ENCODE measurements around the gene GALM. TPM values are rescaled to one million over a fixed set of nuclear protein-coding genes. Genes with fewer than 3 reads are reported as not detected.

GALM gene
- total and polyA plus RNA-seq, 10 donors: 5.2 to 22.7 (median 7.6) TPM

DNA sequence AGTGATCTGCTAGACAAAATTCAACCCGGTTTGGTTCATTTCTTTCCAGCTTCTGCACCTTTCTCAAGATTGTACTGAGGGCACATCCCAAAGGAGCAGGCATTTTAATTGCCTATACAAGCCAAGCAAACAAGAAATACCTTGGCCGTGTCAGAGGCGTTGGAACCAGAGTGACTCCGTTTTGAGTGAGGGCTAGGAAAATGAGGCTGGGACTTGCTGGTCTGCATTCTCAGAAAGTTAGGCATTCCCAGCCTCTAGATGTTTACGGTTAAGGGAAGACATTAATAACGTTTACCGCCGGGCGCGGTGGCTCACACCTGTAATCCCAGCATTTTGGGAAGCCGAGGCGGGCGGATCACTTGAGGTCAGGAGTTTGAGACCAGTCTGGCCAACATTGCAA lies 110.6 kb downstream of the GALM start:
- 88 to 94% (median 91%) methylated on average over 13 of the region's 13 CpGs for WGBS, 5 donors
- no peak for DNase-seq
- Histone ChIP-seq H3K27me3 (replicated peaks in 1 of 7) (peaks cover 0 to 33% (median 0%) of the 10 kb centered on the region in 7 donors), H3K9me3 (no peaks in the 10 kb centered on the region), H3K27ac (no peak overlapping the region), H3K4me1 (peaks cover 6 to 31% (median 18%) of the 10 kb centered on the region in 6 donors), H3K36me3 (peaks cover 0 to 19% (median 3%) of the 10 kb centered on the region in 6 donors), H3K4me3 (no peak overlapping the region)
- TF ChIP-seq POLR2AphosphoS5 (IDR thresholded peaks at IDR 0.05) (no peak), POLR2A (IDR thresholded peaks at IDR 0.05) (no peak)
- TF ChIP-seq, protein P1, sequence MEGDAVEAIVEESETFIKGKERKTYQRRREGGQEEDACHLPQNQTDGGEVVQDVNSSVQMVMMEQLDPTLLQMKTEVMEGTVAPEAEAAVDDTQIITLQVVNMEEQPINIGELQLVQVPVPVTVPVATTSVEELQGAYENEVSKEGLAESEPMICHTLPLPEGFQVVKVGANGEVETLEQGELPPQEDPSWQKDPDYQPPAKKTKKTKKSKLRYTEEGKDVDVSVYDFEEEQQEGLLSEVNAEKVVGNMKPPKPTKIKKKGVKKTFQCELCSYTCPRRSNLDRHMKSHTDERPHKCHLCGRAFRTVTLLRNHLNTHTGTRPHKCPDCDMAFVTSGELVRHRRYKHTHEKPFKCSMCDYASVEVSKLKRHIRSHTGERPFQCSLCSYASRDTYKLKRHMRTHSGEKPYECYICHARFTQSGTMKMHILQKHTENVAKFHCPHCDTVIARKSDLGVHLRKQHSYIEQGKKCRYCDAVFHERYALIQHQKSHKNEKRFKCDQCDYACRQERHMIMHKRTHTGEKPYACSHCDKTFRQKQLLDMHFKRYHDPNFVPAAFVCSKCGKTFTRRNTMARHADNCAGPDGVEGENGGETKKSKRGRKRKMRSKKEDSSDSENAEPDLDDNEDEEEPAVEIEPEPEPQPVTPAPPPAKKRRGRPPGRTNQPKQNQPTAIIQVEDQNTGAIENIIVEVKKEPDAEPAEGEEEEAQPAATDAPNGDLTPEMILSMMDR (IDR thresholded peaks at IDR 0.05 in 8 of 11, conservative IDR thresholded peaks at IDR 0.05 in 3 of 11): no peak
- intact Hi-C loops (cut with DNase I; ENCODE audit: low total_unique reads): no loop called here

DNA sequence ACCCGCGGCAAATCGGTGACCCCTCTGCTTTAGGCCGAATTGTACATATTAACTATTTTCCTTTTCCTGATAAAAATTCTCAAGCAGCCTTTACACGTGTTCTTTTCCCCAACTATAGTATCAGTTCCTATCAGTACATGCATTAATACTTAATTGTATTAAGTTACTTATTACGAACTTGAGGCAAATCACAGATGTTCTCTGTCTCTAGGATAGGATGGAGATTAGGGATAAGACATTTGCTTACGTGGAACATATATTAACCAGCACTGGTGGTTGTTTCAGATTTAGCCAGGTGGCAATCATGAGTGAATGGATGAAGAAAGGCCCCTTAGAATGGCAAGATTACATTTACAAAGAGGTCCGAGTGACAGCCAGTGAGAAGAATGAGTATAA lies 112.8 kb downstream of the GALM start:
- Histone ChIP-seq H3K36me3 (peaks cover 0 to 36% (median 10%) of the 10 kb centered on the region in 6 donors), H3K27ac (peak overlapping the region in 6 of 8 donors; percentile 52 to 86 (median 78)), H3K9me3 (no peaks in the 10 kb centered on the region), H3K27me3 (replicated peaks in 1 of 7) (peaks cover 0 to 33% (median 0%) of the 10 kb centered on the region in 7 donors), H3K4me3 (peak overlapping the region; percentile 55 to 92 (median 64)), H3K4me1 (peaks cover 6 to 19% (median 12%) of the 10 kb centered on the region in 6 donors)
- TF ChIP-seq, protein P1 (IDR thresholded peaks at IDR 0.05 in 8 of 11, conservative IDR thresholded peaks at IDR 0.05 in 3 of 11): no peak
- TF ChIP-seq POLR2A (IDR thresholded peaks at IDR 0.05): no peak
- no peak for TF ChIP-seq POLR2AphosphoS5 (IDR thresholded peaks at IDR 0.05)
- intact Hi-C loops (cut with DNase I; ENCODE audit: low total_unique reads): no loop called here
- DNase-seq: no peak
- 15 to 23% (median 17%) methylated on average over 8 of the region's 8 CpGs for WGBS, 5 donors

DNA sequence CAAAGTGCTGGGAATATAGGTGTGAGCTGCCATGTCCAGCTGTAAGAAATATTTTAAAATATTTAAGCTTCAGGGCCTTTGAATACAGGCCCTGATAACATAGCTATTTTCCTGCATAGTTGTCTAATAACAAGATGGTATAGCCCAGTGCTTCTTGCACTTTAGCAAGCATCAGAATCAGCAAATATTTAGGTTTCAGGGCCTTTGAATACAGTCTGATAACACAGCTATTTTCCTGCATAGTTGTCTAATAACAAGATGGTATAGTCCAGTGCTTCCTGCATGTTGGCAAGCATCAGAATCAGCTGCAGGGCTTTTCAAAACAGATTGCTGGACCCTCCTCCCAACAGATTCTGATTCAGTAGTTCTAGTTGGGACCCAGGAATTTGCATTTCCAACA lies 117.7 kb downstream of the GALM start:
- no peaks in the 10 kb centered on the region for H3K9me3 ChIP-seq
- no peak overlapping the region for H3K27ac ChIP-seq
- TF ChIP-seq POLR2A (IDR thresholded peaks at IDR 0.05): no peak
- no peak for TF ChIP-seq POLR2AphosphoS5 (IDR thresholded peaks at IDR 0.05)
- TF ChIP-seq, protein P1 (IDR thresholded peaks at IDR 0.05 in 8 of 11, conservative IDR thresholded peaks at IDR 0.05 in 3 of 11): no peak
- DNase-seq: no peak
- H3K27me3 ChIP-seq (replicated peaks in 1 of 7): no peaks in the 10 kb centered on the region
- H3K4me1 ChIP-seq: peaks cover 6 to 8% (median 7%) of the 10 kb centered on the region in 6 donors
- intact Hi-C loops (cut with DNase I; ENCODE audit: low total_unique reads): no loop called here
- no peak overlapping the region for H3K4me3 ChIP-seq
- H3K36me3 ChIP-seq: peaks cover 0 to 36% (median 10%) of the 10 kb centered on the region in 6 donors

Other genes with a start within 250 kb of the GALM start
- 10 to 100 TPM; 28.6 to 53.4 (median 38.0) TPM for gene HNRNPLL, start 63.2 kb upstream of the GALM start, total RNA-seq
- 1 to 10 TPM; 4.8 to 7.4 (median 5.2) TPM for gene HNRNPLL, start 63.2 kb upstream of the GALM start, polyA plus RNA-seq
- 100 to 1,000 TPM in 6 of 7 donors, 10 to 100 TPM in 1; 94.9 to 160 (median 149) TPM for gene SRSF7, start 85.2 kb downstream of the GALM start, total RNA-seq
- 100 to 1,000 TPM; 151 to 214 (median 198) TPM for gene SRSF7, start 85.2 kb downstream of the GALM start, polyA plus RNA-seq
- 1 to 10 TPM; 6.6 to 10.0 (median 9.3) TPM for gene GEMIN6, start 112.1 kb downstream of the GALM start, total RNA-seq
- 10 to 100 TPM in 2 of 3 donors, 1 to 10 TPM in 1; 9.5 to 16.0 (median 10.4) TPM for gene GEMIN6, start 112.1 kb downstream of the GALM start, polyA plus RNA-seq
- 10 to 100 TPM; 12.5 to 24.0 (median 15.6) TPM for gene DHX57, start 209.8 kb downstream of the GALM start, total RNA-seq
- 1 to 10 TPM; 6.5 to 9.0 (median 7.2) TPM for gene DHX57, start 209.8 kb downstream of the GALM start, polyA plus RNA-seq
- 1 to 10 TPM; 2.4 to 8.3 (median 5.4) TPM for gene MORN2, start 209.9 kb downstream of the GALM start, total RNA-seq
- 10 to 100 TPM in 2 of 3 donors, 1 to 10 TPM in 1; 8.9 to 12.2 (median 10.5) TPM for gene MORN2, start 209.9 kb downstream of the GALM start, polyA plus RNA-seq
- 1 to 10 TPM in 2 of 7 donors, under 1 TPM in 5; 0.22 to 2.0 (median 0.51) TPM for gene ARHGEF33, start 223.8 kb downstream of the GALM start, total RNA-seq
- under 1 TPM; 0.04 to 0.18 (median 0.06) TPM for gene ARHGEF33, start 223.8 kb downstream of the GALM start, polyA plus RNA-seq

Measured in spleen (tissue), 11 donors.